ENCODE data around the gene PLA2G2F.

The PLA2G2F gene, protein sequence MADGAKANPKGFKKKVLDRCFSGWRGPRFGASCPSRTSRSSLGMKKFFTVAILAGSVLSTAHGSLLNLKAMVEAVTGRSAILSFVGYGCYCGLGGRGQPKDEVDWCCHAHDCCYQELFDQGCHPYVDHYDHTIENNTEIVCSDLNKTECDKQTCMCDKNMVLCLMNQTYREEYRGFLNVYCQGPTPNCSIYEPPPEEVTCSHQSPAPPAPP

DNA sequence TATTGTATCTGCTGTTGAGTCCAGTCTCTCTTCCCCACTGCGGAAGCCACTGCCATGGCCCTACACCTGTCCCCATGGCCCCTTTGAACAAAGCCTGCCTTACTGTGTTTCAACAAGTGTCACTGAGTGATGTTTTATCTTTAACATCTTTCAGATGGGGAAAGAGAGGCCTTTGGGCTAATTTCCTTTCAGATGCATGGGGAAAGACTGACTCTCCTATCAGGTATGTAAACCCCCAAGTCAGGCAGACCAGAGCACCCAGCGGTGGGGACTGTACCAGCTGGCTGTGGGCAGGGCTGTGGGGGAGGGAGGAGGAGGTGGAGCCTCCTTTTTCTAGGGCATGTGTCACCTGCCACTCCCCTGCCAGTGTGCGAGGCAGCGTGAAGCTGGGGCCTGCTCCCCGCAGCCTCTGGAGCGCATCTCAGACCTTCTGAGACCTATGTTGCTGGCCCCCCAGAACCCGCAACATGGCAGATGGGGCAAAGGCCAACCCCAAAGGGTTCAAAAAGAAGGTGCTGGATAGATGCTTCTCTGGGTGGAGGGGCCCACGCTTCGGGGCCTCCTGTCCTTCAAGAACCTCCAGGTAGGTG, at the start of gene PLA2G2F:
TSS of gene PLA2G2F (plus strand) at position 363 of the 590 bp plus-strand sequence. CDS start at position 468, 105 bp downstream.
- no peak within 1 kb of the TSS for H3K4me3 ChIP-seq (ENCODE audit: low read depth, low read length)
- DNase-seq (ENCODE audit: low read depth): no peak
- TF ChIP-seq, protein P1, sequence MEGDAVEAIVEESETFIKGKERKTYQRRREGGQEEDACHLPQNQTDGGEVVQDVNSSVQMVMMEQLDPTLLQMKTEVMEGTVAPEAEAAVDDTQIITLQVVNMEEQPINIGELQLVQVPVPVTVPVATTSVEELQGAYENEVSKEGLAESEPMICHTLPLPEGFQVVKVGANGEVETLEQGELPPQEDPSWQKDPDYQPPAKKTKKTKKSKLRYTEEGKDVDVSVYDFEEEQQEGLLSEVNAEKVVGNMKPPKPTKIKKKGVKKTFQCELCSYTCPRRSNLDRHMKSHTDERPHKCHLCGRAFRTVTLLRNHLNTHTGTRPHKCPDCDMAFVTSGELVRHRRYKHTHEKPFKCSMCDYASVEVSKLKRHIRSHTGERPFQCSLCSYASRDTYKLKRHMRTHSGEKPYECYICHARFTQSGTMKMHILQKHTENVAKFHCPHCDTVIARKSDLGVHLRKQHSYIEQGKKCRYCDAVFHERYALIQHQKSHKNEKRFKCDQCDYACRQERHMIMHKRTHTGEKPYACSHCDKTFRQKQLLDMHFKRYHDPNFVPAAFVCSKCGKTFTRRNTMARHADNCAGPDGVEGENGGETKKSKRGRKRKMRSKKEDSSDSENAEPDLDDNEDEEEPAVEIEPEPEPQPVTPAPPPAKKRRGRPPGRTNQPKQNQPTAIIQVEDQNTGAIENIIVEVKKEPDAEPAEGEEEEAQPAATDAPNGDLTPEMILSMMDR (IDR thresholded peaks at IDR 0.05; ENCODE audit: insufficient read depth, low read depth, low read length, missing control alignments): no peak

DNA sequence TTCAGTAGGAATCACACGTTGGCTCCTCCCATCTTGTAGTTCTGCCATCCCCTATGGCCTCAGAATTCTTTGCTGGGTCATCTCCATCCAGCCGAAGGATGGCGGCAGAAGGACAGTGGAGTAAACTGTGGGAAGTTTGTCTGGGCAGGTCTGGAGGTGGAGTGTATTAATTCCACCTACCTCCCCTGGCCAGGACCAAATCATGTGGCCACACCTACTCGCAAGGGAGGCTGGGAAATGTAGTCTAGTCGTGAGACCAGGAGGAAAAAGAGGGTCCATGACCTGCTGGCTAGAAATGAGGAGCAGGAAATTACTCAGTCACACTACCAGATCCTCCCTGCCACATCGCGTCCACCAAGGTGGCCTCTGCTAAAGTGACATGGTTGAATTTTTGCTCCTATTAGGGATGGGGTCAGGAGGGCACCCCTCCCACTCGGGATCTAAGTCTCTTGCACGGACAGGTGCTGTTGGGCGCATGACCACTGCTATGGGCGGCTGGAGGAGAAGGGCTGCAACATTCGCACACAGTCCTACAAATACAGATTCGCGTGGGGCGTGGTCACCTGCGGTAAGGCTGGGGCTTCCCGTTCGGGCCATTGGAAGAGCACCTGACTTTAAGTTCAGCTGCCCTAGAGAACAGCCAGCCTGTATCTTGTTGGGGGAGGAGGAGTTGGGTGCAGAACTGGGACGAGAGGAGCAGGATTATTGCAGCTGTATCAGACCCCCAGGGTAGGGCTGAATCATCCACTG, 49.6 kb upstream of the PLA2G2F start:
- DNase-seq (ENCODE audit: low read depth): no peak
- TF ChIP-seq, protein P1 (IDR thresholded peaks at IDR 0.05; ENCODE audit: insufficient read depth, low read depth, low read length, missing control alignments): no peak
- H3K4me3 ChIP-seq (ENCODE audit: low read depth, low read length): no peak overlapping the region

DNA sequence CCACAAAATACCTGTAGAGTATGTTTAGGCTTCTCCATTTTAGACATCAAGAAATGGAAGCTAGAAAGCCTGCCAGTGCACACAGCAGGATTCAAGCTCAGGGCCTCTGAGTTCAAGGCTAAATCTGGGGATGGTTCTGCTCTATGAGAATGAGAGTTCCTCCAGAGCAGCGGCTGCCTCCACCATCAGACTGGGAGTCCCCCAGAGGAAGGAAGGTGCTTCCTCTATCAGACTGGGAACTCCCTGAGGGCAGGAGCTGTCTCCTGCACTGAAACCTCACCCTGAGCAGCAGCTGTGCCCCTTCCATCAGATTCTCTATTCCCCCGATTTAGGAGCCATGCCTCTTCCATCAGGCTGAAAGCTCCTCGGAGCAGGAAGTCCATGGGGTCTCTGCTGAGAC, 49.0 kb upstream of the PLA2G2F start:
- H3K4me3 ChIP-seq (ENCODE audit: low read depth, low read length): no peak overlapping the region
- no peak for DNase-seq (ENCODE audit: low read depth)
- TF ChIP-seq, protein P1 (IDR thresholded peaks at IDR 0.05; ENCODE audit: insufficient read depth, low read depth, low read length, missing control alignments): no peak

DNA sequence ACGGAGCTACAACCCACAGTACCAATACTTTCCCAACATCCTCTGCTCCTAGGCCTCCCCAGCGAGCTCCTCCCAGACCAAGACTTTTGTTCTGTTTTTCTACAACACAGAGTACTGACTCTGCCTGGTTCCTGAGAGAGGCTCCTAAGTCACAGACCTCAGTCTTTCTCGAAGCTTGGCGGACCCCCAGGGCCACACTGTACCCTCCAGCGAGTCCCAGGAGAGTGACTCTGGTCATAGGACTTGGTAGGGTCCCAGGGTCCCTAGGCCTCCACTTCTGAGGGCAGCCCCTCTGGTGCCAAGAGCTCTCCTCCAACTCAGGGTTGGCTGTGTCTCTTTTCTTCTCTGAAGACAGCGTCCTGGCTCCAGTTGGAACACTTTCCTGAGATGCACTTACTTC, 48.5 kb upstream of the PLA2G2F start:
- no peak overlapping the region for H3K4me3 ChIP-seq (ENCODE audit: low read depth, low read length)
- DNase-seq (ENCODE audit: low read depth): no peak
- TF ChIP-seq, protein P1 (IDR thresholded peaks at IDR 0.05; ENCODE audit: insufficient read depth, low read depth, low read length, missing control alignments): no peak

DNA sequence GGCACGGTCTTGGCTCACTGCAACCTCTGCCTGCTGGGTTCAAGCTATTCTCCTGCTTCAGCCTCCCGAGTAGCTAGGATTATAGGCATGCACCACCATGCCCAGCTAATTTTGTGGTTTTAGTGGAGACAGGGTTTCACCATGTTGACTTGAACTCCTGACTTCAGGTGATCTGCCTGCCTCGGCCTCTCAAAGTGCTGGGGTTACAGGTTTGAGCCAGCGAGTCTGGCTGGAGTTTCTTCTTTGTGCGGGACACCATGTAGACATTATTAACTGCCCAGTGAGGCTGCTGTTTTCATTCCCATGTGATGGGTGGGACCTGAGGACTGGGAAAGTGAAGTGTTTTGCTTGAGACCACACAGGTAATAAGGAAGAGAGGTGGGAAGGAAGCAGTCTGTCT, 45.8 kb upstream of the PLA2G2F start:
- no peak overlapping the region for H3K4me3 ChIP-seq (ENCODE audit: low read depth, low read length)
- TF ChIP-seq, protein P1 (IDR thresholded peaks at IDR 0.05; ENCODE audit: insufficient read depth, low read depth, low read length, missing control alignments): no peak
- DNase-seq (ENCODE audit: low read depth): no peak

DNA sequence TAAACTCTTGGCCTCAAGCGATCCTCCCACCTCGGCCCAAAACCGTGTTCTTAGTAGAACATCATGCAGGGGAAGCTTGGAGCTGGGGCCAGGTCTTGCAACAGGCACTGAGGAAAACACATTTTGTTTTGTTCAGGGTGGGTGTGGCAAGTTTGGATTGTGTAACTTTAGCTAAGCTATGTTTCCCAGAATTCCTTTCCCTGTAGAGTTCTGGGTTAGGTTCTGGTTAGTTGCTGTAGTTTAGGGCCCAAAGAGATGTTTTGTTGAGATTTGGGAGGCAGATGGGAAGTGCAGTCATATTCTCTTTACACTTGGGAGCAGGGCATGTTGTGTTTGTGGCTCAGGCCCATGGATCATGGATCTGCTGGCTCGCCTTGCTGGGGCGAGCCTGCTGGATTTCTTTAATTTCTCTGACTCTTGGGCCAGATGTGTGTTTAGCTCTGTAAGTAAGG, 45.2 kb upstream of the PLA2G2F start:
- H3K4me3 ChIP-seq (ENCODE audit: low read depth, low read length): no peak overlapping the region
- DNase-seq (ENCODE audit: low read depth): no peak
- TF ChIP-seq, protein P1 (IDR thresholded peaks at IDR 0.05; ENCODE audit: insufficient read depth, low read depth, low read length, missing control alignments): no peak
